GM23338 (cell line): Measurements from ENCODE around the gene FAM53B. TPM values are rescaled to one million over a fixed set of nuclear protein-coding genes. Genes with fewer than 3 reads are reported as not detected.

Source experiments
- ATAC-seq: fragments of 200-7000 bp; cut with Tn5 transposase; 3 replicates; pipeline ENCODE4 v1.9.1; 2020
- DNase-seq: peaks from one replicate; pipeline ENCODE4 v3.0.0-alpha.2; 2015; ENCODE audit warnings: low spot score
- H2AFZ ChIP-seq: fragments of 200-600 bp; sonication (generic); 2 replicates; pipeline ENCODE4 v1.8.0; 2016; ENCODE audit warnings: antibody characterized with exemption, mild to moderate bottlenecking, moderate library complexity
- H3F3A ChIP-seq: fragments of 200-600 bp; sonication (generic); replicated peaks from 2 replicates; pipeline ENCODE4 v1.8.0; 2017; ENCODE audit warnings: antibody characterized with exemption, mixed run types, low read depth
- H3K27ac ChIP-seq: fragments of 200-600 bp; sonication (generic); 2 replicates; pipeline ENCODE4 v1.6.1; 2016; ENCODE audit warnings: low read depth
- H3K27me3 ChIP-seq: fragments of 200-600 bp; sonication (generic); 2 replicates; pipeline ENCODE4 v1.8.0; 2016; ENCODE audit warnings: mild to moderate bottlenecking, mixed run types, moderate library complexity; ENCODE audit not compliant: insufficient read depth
- H3K36me3 ChIP-seq: fragments of 200-600 bp; sonication (generic); 2 replicates; pipeline ENCODE4 v1.8.0; 2016; ENCODE audit warnings: mild to moderate bottlenecking; ENCODE audit not compliant: insufficient read depth
- H3K4me1 ChIP-seq: fragments of 200-600 bp; sonication (generic); 2 replicates; pipeline ENCODE4 v1.8.0; 2016; ENCODE audit warnings: mild to moderate bottlenecking, moderate library complexity; ENCODE audit not compliant: insufficient read depth
- H3K4me2 ChIP-seq: fragments of 200-600 bp; sonication (generic); 2 replicates; pipeline ENCODE4 v1.7.1; 2017; ENCODE audit warnings: mixed run types
- H3K4me3 ChIP-seq: fragments of 200-600 bp; sonication (generic); 2 replicates; pipeline ENCODE4 v1.6.1; 2016; ENCODE audit warnings: mixed run types
- H3K79me2 ChIP-seq: fragments of 200-600 bp; sonication (generic); replicated peaks from 2 replicates; pipeline ENCODE4 v1.8.0; 2017; ENCODE audit warnings: mild to moderate bottlenecking; ENCODE audit not compliant: insufficient read depth
- H3K9me2 ChIP-seq: fragments of 200-600 bp; sonication (generic); 2 replicates; pipeline ENCODE4 v1.8.0; 2017; ENCODE audit not compliant: insufficient read depth
- H4K20me1 ChIP-seq: fragments of 200-600 bp; sonication (generic); replicated peaks from 2 replicates; pipeline ENCODE4 v1.8.0; 2017; ENCODE audit warnings: mild to moderate bottlenecking; ENCODE audit not compliant: insufficient read depth
- H3K27ac Mint-ChIP-seq: 2 replicates; pipeline ENCODE4 v1.8.0; 2020; ENCODE audit warnings: inconsistent platforms, mild to moderate bottlenecking, moderate library complexity, mixed read lengths
- H3K27me3 Mint-ChIP-seq: 3 replicates; pipeline ENCODE4 v1.8.0; 2022; ENCODE audit warnings: low read depth, mild to moderate bottlenecking, moderate library complexity, mixed read lengths, inconsistent platforms; ENCODE audit not compliant: insufficient read depth, poor library complexity
- H3K36me3 Mint-ChIP-seq: 3 replicates; pipeline ENCODE4 v1.8.0; 2021; ENCODE audit warnings: low read depth, mild to moderate bottlenecking, inconsistent platforms, moderate library complexity, mixed read lengths
- H3K4me1 Mint-ChIP-seq: 3 replicates; pipeline ENCODE4 v1.8.0; 2020; ENCODE audit warnings: mild to moderate bottlenecking, inconsistent platforms, mixed read lengths
- H3K4me3 Mint-ChIP-seq: 3 replicates; pipeline ENCODE4 v1.8.0; 2021; ENCODE audit warnings: moderate library complexity, mild to moderate bottlenecking, inconsistent platforms, mixed read lengths
- H3K9me3 Mint-ChIP-seq: 3 replicates; pipeline ENCODE4 v1.8.0; 2020; ENCODE audit warnings: moderate library complexity, mild to moderate bottlenecking, inconsistent platforms, mixed read lengths
- CREB1 ChIP-seq: fragments of 250-450 bp; sonication (Bioruptor Pico); IDR thresholded peaks from 2 replicates; pipeline ENCODE4 v1.5.0; 2020; ENCODE audit warnings: low read depth, mild to moderate bottlenecking, moderate library complexity
- CTCF ChIP-seq, 2 experiments: fragments of 200-600 bp in 1 of 2; sonication (generic) in 1 of 2; conservative IDR thresholded peaks; 2 replicates each; pipeline versions ENCODE4 v1.5.1 to v1.6.1; 2016 to 2017; ENCODE audit warnings: antibody characterized with exemption in 2 of 2, low read depth in 2 of 2, mild to moderate bottlenecking in 2 of 2, moderate library complexity in 1 of 2
- ETS1 ChIP-seq: IDR thresholded peaks from 2 replicates; pipeline ENCODE4 v1.6.1; 2016; ENCODE audit warnings: antibody characterized with exemption
- EZH2 ChIP-seq: fragments of 200-600 bp; sonication (generic); IDR thresholded peaks from one replicate; pipeline ENCODE4 v1.8.0; 2017; ENCODE audit warnings: antibody characterized with exemption, mild to moderate bottlenecking, low read depth; ENCODE audit not compliant: unreplicated experiment
- EZH2phosphoT487 ChIP-seq: fragments of 200-600 bp; sonication (generic); IDR thresholded peaks from one replicate; pipeline ENCODE4 v1.8.1; 2018; ENCODE audit warnings: antibody characterized with exemption; ENCODE audit not compliant: unreplicated experiment
- JUNB ChIP-seq: IDR thresholded peaks from one replicate; pipeline ENCODE4 v1.6.1; 2016; ENCODE audit warnings: antibody characterized with exemption; ENCODE audit not compliant: unreplicated experiment
- NANOG ChIP-seq: IDR thresholded peaks from 2 replicates; pipeline ENCODE4 v1.6.1; 2016; ENCODE audit warnings: antibody characterized with exemption, borderline replicate concordance
- POLR2AphosphoS5 ChIP-seq: IDR thresholded peaks from 2 replicates; pipeline ENCODE4 v1.6.1; 2016; ENCODE audit warnings: antibody characterized with exemption, low read depth
- REST ChIP-seq: IDR thresholded peaks from one replicate; pipeline ENCODE4 v1.6.1; 2018; ENCODE audit warnings: antibody characterized with exemption; ENCODE audit not compliant: unreplicated experiment
- STAT1 ChIP-seq: IDR thresholded peaks from one replicate; pipeline ENCODE4 v1.6.1; 2016; ENCODE audit warnings: antibody characterized with exemption; ENCODE audit not compliant: unreplicated experiment
- ZNF114 ChIP-seq: fragments of 250-450 bp; sonication (Bioruptor Pico); IDR thresholded peaks from 2 replicates; pipeline ENCODE4 v1.5.0; 2020; ENCODE audit warnings: mild to moderate bottlenecking, moderate library complexity
- ZNF331 ChIP-seq: fragments of 250-450 bp; sonication (Bioruptor Pico); IDR thresholded peaks from 2 replicates; pipeline ENCODE4 v1.5.0; 2020; ENCODE audit warnings: low read depth, mild to moderate bottlenecking, moderate library complexity
- polyA plus RNA-seq: library from polyadenylated mRNA; unstranded; fragments of >200 nt; fragmentation: Nextera tagmentation; extraction: Ambion mirVana; gene quantifications from 2 replicates; pipeline ENCODE4 v1.2.1, GENCODE V29; 2016
- total RNA-seq: library from RNA; depleted of rRNA; stranded (reverse); fragments of >200 nt; shearing (Covaris generic); gene quantifications from 2 replicates; pipeline ENCODE4 v1.2.3, GENCODE V29; 2014
- TF ChIP-seq, protein P1 (sequence below): fragments of 250-450 bp; sonication (Bioruptor Pico); IDR thresholded peaks from 2 replicates; pipeline ENCODE4 v1.5.0; 2020; ENCODE audit warnings: mild to moderate bottlenecking, moderate library complexity

The FAM53B gene
- total and polyA plus RNA-seq, 2 experiments from 2014 or later = 3.0 to 20.3 TPM

DNA sequence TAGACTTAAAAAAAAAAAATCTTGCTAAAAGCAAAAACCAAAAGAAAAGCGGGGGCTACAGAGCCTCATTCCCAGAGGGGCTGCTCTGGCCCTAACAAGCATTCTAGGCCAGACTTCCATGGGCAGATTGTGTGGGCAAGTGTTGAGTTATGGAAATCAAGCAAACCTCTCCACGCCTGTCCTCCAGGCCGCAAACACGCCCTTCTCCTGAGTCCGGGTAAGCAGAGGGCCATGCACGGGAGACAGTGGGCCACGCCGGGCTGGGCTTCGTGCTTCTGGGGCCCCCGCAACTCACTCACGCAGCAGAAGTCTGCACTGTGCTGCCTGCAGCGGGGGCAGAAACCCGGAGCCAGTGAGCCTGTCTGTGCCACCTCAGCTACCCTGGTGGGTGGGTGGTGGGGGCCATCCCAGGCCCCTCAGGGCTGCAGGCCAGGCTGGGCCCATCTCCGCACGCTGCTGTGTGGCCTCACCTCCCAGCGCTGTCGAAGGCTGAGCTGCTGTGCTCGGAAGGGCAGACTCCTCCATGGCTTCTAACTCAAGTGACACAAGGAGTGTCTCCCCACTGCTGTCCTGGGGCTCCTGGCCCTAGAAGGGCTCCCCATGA lies 125.6 kb downstream of the FAM53B start:
- Histone ChIP-seq H3F3A (no peaks in the 10 kb centered on the region), H2AFZ (no peak overlapping the region), H3K4me2 (no peak overlapping the region), H3K27me3 (no peaks in the 10 kb centered on the region), H3K4me1 (no peaks in the 10 kb centered on the region), H3K4me3 (no peak overlapping the region), H3K36me3 (no peaks in the 10 kb centered on the region), H3K27ac (0 out of 2 replicates have a peak overlapping the region, but pooled peaks have one; percentile 39), H4K20me1 (no peaks in the 10 kb centered on the region), H3K9me2 (no peaks in the 10 kb centered on the region), H3K79me2 (no peaks in the 10 kb centered on the region)
- Mint-ChIP-seq H3K9me3 (no peaks in the 10 kb centered on the region), H3K27ac (no peak overlapping the region), H3K27me3 (peaks cover 17% of the 10 kb centered on the region), H3K4me1 (peaks cover 7% of the 10 kb centered on the region), H3K4me3 (no peak overlapping the region), H3K36me3 (no peaks in the 10 kb centered on the region; the same call in 2 of the 3 replicates)
- DNase-seq = no peak
- TF ChIP-seq ZNF114 (CRISPR knock-in tag) (no peak), REST (no peak), CTCF (conservative IDR thresholded peaks at IDR 0.05; ENCODE audit: low read depth in 2 of 2) (no peak), POLR2AphosphoS5 (no peak), ETS1 (no peak), EZH2 (no peak), EZH2phosphoT487 (no peak), STAT1 (no peak), CREB1 (no peak), NANOG (no peak), ZNF331 (CRISPR knock-in tag) (no peak), JUNB (no peak)
- TF ChIP-seq, protein P1, sequence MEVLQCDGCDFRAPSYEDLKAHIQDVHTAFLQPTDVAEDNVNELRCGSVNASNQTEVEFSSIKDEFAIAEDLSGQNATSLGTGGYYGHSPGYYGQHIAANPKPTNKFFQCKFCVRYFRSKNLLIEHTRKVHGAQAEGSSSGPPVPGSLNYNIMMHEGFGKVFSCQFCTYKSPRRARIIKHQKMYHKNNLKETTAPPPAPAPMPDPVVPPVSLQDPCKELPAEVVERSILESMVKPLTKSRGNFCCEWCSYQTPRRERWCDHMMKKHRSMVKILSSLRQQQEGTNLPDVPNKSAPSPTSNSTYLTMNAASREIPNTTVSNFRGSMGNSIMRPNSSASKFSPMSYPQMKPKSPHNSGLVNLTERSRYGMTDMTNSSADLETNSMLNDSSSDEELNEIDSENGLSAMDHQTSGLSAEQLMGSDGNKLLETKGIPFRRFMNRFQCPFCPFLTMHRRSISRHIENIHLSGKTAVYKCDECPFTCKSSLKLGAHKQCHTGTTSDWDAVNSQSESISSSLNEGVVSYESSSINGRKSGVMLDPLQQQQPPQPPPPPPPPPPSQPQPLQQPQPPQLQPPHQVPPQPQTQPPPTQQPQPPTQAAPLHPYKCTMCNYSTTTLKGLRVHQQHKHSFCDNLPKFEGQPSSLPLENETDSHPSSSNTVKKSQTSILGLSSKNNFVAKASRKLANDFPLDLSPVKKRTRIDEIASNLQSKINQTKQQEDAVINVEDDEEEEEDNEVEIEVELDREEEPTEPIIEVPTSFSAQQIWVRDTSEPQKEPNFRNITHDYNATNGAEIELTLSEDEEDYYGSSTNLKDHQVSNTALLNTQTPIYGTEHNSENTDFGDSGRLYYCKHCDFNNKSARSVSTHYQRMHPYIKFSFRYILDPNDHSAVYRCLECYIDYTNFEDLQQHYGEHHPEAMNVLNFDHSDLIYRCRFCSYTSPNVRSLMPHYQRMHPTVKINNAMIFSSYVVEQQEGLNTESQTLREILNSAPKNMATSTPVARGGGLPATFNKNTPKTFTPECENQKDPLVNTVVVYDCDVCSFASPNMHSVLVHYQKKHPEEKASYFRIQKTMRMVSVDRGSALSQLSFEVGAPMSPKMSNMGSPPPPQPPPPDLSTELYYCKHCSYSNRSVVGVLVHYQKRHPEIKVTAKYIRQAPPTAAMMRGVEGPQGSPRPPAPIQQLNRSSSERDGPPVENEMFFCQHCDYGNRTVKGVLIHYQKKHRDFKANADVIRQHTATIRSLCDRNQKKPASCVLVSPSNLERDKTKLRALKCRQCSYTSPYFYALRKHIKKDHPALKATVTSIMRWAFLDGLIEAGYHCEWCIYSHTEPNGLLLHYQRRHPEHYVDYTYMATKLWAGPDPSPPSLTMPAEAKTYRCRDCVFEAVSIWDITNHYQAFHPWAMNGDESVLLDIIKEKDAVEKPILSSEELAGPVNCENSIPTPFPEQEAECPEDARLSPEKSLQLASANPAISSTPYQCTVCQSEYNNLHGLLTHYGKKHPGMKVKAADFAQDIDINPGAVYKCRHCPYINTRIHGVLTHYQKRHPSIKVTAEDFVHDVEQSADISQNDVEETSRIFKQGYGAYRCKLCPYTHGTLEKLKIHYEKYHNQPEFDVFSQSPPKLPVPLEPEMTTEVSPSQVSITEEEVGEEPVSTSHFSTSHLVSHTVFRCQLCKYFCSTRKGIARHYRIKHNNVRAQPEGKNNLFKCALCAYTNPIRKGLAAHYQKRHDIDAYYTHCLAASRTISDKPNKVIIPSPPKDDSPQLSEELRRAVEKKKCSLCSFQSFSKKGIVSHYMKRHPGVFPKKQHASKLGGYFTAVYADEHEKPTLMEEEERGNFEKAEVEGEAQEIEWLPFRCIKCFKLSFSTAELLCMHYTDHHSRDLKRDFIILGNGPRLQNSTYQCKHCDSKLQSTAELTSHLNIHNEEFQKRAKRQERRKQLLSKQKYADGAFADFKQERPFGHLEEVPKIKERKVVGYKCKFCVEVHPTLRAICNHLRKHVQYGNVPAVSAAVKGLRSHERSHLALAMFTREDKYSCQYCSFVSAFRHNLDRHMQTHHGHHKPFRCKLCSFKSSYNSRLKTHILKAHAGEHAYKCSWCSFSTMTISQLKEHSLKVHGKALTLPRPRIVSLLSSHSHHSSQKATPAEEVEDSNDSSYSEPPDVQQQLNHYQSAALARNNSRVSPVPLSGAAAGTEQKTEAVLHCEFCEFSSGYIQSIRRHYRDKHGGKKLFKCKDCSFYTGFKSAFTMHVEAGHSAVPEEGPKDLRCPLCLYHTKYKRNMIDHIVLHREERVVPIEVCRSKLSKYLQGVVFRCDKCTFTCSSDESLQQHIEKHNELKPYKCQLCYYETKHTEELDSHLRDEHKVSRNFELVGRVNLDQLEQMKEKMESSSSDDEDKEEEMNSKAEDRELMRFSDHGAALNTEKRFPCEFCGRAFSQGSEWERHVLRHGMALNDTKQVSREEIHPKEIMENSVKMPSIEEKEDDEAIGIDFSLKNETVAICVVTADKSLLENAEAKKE (CRISPR knock-in tag) = no peak
- no peak for ATAC-seq
